Prostate gland (tissue), 2 donors: ENCODE measurements around the gene INSIG2. TPM values are rescaled to one million over a fixed set of nuclear protein-coding genes. Genes with fewer than 3 reads are reported as not detected.

Experiments
- DNase-seq: peaks from one replicate; pipeline ENCODE4 v3.0.0-alpha.2; 2019; ENCODE audit warnings: low spot score
- H3K27ac ChIP-seq, 2 donors: fragments of 200-600 bp; sonication (generic); 2 replicates each; pipeline ENCODE4 v1.5.1; 2017 to 2019
- H3K27me3 ChIP-seq: fragments of 200-600 bp; sonication (generic); replicated peaks from 2 replicates; pipeline ENCODE4 v1.5.1; 2019; ENCODE audit not compliant: insufficient read depth
- H3K36me3 ChIP-seq, 2 donors: fragments of 200-600 bp; sonication (generic); 1 replicate in 1 of 2; 2 replicates in 1 of 2; pipeline versions ENCODE4 v1.5.1 to v1.8.1; 2017 to 2019
- H3K4me1 ChIP-seq: fragments of 200-600 bp; sonication (generic); replicated peaks from 2 replicates; pipeline ENCODE4 v1.5.1; 2019
- H3K4me3 ChIP-seq, 2 donors: fragments of 200-600 bp; sonication (generic); 2 replicates each; pipeline ENCODE4 v1.5.1; 2017 to 2019
- H3K9me3 ChIP-seq: fragments of 200-600 bp; sonication (generic); 2 replicates; pipeline ENCODE4 v1.5.1; 2017
- CTCF ChIP-seq, 4 experiments: fragments of 200-600 bp in 2 of 4; fragments of 450-650 bp in 2 of 4; sonication (generic) in 2 of 4; IDR thresholded peaks; 1 replicate in 3 of 4; 2 replicates in 1 of 4; pipeline ENCODE4 v1.5.1; 2016 to 2019; ENCODE audit warnings: antibody characterized with exemption in 4 of 4, mild to moderate bottlenecking in 2 of 4, moderate library complexity in 2 of 4
- POLR2A ChIP-seq: fragments of 450-650 bp; IDR thresholded peaks from one replicate; pipeline ENCODE4 v1.6.1; 2016; ENCODE audit warnings: antibody characterized with exemption, mild to moderate bottlenecking
- POLR2AphosphoS5 ChIP-seq: sonication (generic); formaldehyde crosslinking; IDR thresholded peaks from one replicate; pipeline ENCODE4 v1.6.1; 2017; ENCODE audit warnings: antibody characterized with exemption
- WGBS: methylation state at CpG from one replicate; pipeline ENCODE4 v1.1.5; 2018; 5-methylcytosine and 5-hydroxymethylcytosine counted together
- intact Hi-C: fragments of 100-400 bp; cut with DNase I; formaldehyde crosslinking; loops from one replicate; pipeline ENCODE4 v1.14.2; 2022
- total RNA-seq, 2 donors: library from RNA; depleted of rRNA; stranded (reverse); fragments of >200 nt; gene quantifications; one replicate each; pipeline ENCODE4 v1.1.0, GENCODE V29; 2016

Gene INSIG2
- 10 to 100 TPM; 12.6 to 15.7 TPM for total RNA-seq

- peak within 1 kb of the TSS; percentile 52 to 60 for H3K27ac ChIP-seq
- H3K4me1 ChIP-seq = no peaks in the 10 kb centered on the region
- under 1% methylated on average over 55 of the region's 63 CpGs for WGBS
- no peaks in the 10 kb centered on the region for H3K9me3 ChIP-seq
- DNase-seq = peak; percentile 94
- H3K27me3 ChIP-seq = no peaks in the 10 kb centered on the region
- no peaks in the 10 kb centered on the region for H3K36me3 ChIP-seq
- intact Hi-C loops = loop anchor here (5.0 kb wide), 1 partner anchor 99 kb away; no protein-coding TSS in a partner anchor
- TF ChIP-seq POLR2AphosphoS5 = peak; percentile 96
- TF ChIP-seq POLR2A = peak; percentile 65
- TF ChIP-seq CTCF (IDR thresholded peaks at IDR 0.05) = peak in 2 of 4 experiments; percentile 15 to 18
- peak within 1 kb of the TSS; percentile 44 to 74 for H3K4me3 ChIP-seq
Measured at GRCh38 chr2:118088051-118089024, at the start of gene INSIG2. INSIG2 (plus strand) TSS chr2:118088471; CDS start chr2:118096557, 8,086 bp downstream.

- DNase-seq = no peak
- no peak for TF ChIP-seq POLR2A
- no peak for TF ChIP-seq CTCF (IDR thresholded peaks at IDR 0.05)
- Histone ChIP-seq H3K4me3 (no peak overlapping the region), H3K36me3 (no peaks in the 10 kb centered on the region), H3K27ac (no peak overlapping the region), H3K4me1 (no peaks in the 10 kb centered on the region), H3K27me3 (no peaks in the 10 kb centered on the region), H3K9me3 (no peaks in the 10 kb centered on the region)
- 82% methylated on average over 7 of the region's 7 CpGs for WGBS
- intact Hi-C loops = no loop called here
Measured at GRCh38 chr2:118040891-118041290, 47.4 kb upstream of the INSIG2 start.

GRCh38 chr2:118044103-118044716 is 44.1 kb upstream of the INSIG2 start:
- no peaks in the 10 kb centered on the region for H3K27me3 ChIP-seq
- no peaks in the 10 kb centered on the region for H3K36me3 ChIP-seq
- intact Hi-C loops = no loop called here
- no peak for TF ChIP-seq POLR2A
- no peak for TF ChIP-seq CTCF (IDR thresholded peaks at IDR 0.05)
- no peak for TF ChIP-seq POLR2AphosphoS5
- no peak overlapping the region for H3K4me3 ChIP-seq
- H3K9me3 ChIP-seq = no peaks in the 10 kb centered on the region
- no peaks in the 10 kb centered on the region for H3K4me1 ChIP-seq
- DNase-seq = no peak
- no peak overlapping the region for H3K27ac ChIP-seq
- 77% methylated on average over 6 of the region's 6 CpGs for WGBS

GRCh38 chr2:118044854-118045253 is 43.4 kb upstream of the INSIG2 start:
- Histone ChIP-seq H3K27ac (no peak overlapping the region), H3K27me3 (no peaks in the 10 kb centered on the region), H3K36me3 (no peaks in the 10 kb centered on the region), H3K4me1 (no peaks in the 10 kb centered on the region), H3K4me3 (no peak overlapping the region), H3K9me3 (no peaks in the 10 kb centered on the region)
- intact Hi-C loops = no loop called here
- no peak for DNase-seq
- WGBS = 92% methylated on average over 2 of the region's 2 CpGs
- TF ChIP-seq POLR2AphosphoS5 (no peak), POLR2A (no peak), CTCF (IDR thresholded peaks at IDR 0.05) (no peak)
